HCT116 (cell line): ENCODE data around the gene DCAF6. TPM values are rescaled to one million over a fixed set of nuclear protein-coding genes. Genes with fewer than 3 reads are reported as not detected.

Experiments used
- ATAC-seq: fragments of 200-7000 bp; cut with Tn5 transposase; 2 replicates; pipeline ENCODE4 v1.9.1; 2020; ENCODE audit warnings: mild to moderate bottlenecking, moderate library complexity
- BruUV-seq: library from RNA; stranded (reverse); fragments of 400-500 nt; replicated peaks from 2 replicates; lab custom pipeline; 2021; lab: Mats Ljungman, UMichigan
- CTCF ChIA-PET: fragments of 300-600 bp; sonication (Branson Sonifier 250); formaldehyde crosslinking; loops from one replicate; lab custom pipeline; 2021; ENCODE audit warnings: antibody characterized with exemption; lab: Charles Lee
- POLR2A ChIA-PET: fragments of 300-600, 350-600 bp; sonication (Branson Sonifier 250); formaldehyde crosslinking; loops from one replicate; lab custom pipeline; 2021; ENCODE audit warnings: antibody characterized with exemption; lab: Charles Lee
- RAD21 ChIA-PET, 2 experiments: fragments of 300-600 bp; sonication (Branson Sonifier 250); formaldehyde crosslinking; loops; one replicate each; lab custom pipeline; 2023; ENCODE audit warnings: low total read pairs in 2 of 2; ENCODE audit not compliant: uncharacterized antibody in 2 of 2, unreplicated experiment in 2 of 2, low non-redundant PET in 1 of 2; lab: Charles Lee
- DNase-seq: peaks from one replicate; pipeline ENCODE4 v3.0.0-alpha.2; 2010; ENCODE audit warnings: low read depth, low spot score
- H2AFZ ChIP-seq: fragments of 200-600 bp; shearing (Covaris generic), sonication (generic); 2 replicates; pipeline ENCODE4 v1.6.1; 2017; ENCODE audit warnings: low read depth, mixed run types, mixed read lengths, antibody characterized with exemption, low read length; ENCODE audit not compliant: poor library complexity, severe bottlenecking
- H3K27ac ChIP-seq: 2 replicates; pipeline ENCODE4 v1.5.1; 2012; ENCODE audit warnings: low read depth, low read length
- H3K27me3 ChIP-seq: fragments of 200-600 bp; sonication (generic); 2 replicates; pipeline ENCODE4 v1.6.1; 2016; ENCODE audit warnings: mixed run types, low read length, mixed read lengths; ENCODE audit not compliant: insufficient read depth
- H3K36me3 ChIP-seq, 2 experiments: fragments of 200-500 bp in 1 of 2; fragments of 200-600 bp in 1 of 2; sonication (Bioruptor generic) in 1 of 2; sonication (generic) in 1 of 2; 2 replicates each; pipeline versions ENCODE4 v1.5.1 to v1.6.1; 2014 to 2016; ENCODE audit warnings: low read length in 2 of 2, inconsistent platforms in 1 of 2, mixed read lengths in 1 of 2, mixed run types in 1 of 2; ENCODE audit not compliant: insufficient read depth in 2 of 2, control insufficient read depth in 1 of 2
- H3K4me1 ChIP-seq, 2 experiments: fragments of 200-600 bp in 1 of 2; sonication (generic) in 1 of 2; 2 replicates each; pipeline versions ENCODE4 v1.5.1 to v1.6.1; 2012 to 2017; ENCODE audit warnings: low read length in 2 of 2, inconsistent platforms in 1 of 2, mild to moderate bottlenecking in 1 of 2, mixed read lengths in 1 of 2, mixed run types in 1 of 2, moderate library complexity in 1 of 2; ENCODE audit not compliant: insufficient read depth in 2 of 2, control insufficient read depth in 1 of 2
- H3K4me2 ChIP-seq: fragments of 200-600 bp; sonication (generic); 2 replicates; pipeline ENCODE4 v1.6.1; 2017; ENCODE audit warnings: mixed run types, low read length, mixed read lengths
- H3K4me3 ChIP-seq, 2 experiments: fragments of 200-600 bp in 1 of 2; sonication (generic) in 1 of 2; replicated peaks in 1 of 2; 2 replicates each; pipeline ENCODE4 v1.5.1; 2011 to 2016; ENCODE audit warnings: low read length in 2 of 2, control low read depth in 1 of 2, low read depth in 1 of 2, mild to moderate bottlenecking in 1 of 2, mixed read lengths in 1 of 2, mixed run types in 1 of 2
- H3K79me2 ChIP-seq: fragments of 200-600 bp; sonication (generic); 2 replicates; pipeline ENCODE4 v1.6.1; 2017; ENCODE audit warnings: mild to moderate bottlenecking, mixed run types, low read length, moderate library complexity, mixed read lengths; ENCODE audit not compliant: insufficient read depth
- H3K9ac ChIP-seq: fragments of 200-600 bp; sonication (generic); 2 replicates; pipeline ENCODE4 v1.6.1; 2016; ENCODE audit warnings: low read length, mixed read lengths
- H3K9me2 ChIP-seq: fragments of 200-600 bp; sonication (generic), shearing (Covaris generic); 2 replicates; pipeline ENCODE4 v1.6.1; 2017; ENCODE audit warnings: mixed run types, mild to moderate bottlenecking, moderate library complexity; ENCODE audit not compliant: insufficient read depth
- H3K9me3 ChIP-seq, 2 experiments: fragments of 200-500 bp in 1 of 2; fragments of 200-600 bp in 1 of 2; sonication (Bioruptor generic) in 1 of 2; sonication (generic) in 1 of 2; 2 replicates each; pipeline ENCODE4 v1.6.1; 2014 to 2017; ENCODE audit warnings: low read length in 2 of 2, mixed read lengths in 2 of 2, inconsistent platforms in 1 of 2, low read depth in 1 of 2, mild to moderate bottlenecking in 1 of 2, mixed run types in 1 of 2, moderate library complexity in 1 of 2; ENCODE audit not compliant: control insufficient read depth in 1 of 2, insufficient read depth in 1 of 2
- H4K20me1 ChIP-seq: fragments of 200-600 bp; sonication (generic), shearing (Covaris generic); 2 replicates; pipeline ENCODE4 v1.6.1; 2017; ENCODE audit warnings: mixed run types, mild to moderate bottlenecking, moderate library complexity; ENCODE audit not compliant: insufficient read depth
- CEBPB ChIP-seq: IDR thresholded peaks from 2 replicates; pipeline ENCODE4 v1.6.1; 2012; ENCODE audit warnings: low read depth
- EGR1 ChIP-seq: IDR thresholded peaks from 2 replicates; pipeline ENCODE4 v1.6.1; 2012; ENCODE audit warnings: low read depth
- ELF1 ChIP-seq: IDR thresholded peaks from 2 replicates; pipeline ENCODE4 v1.6.1; 2012; ENCODE audit warnings: low read depth, borderline replicate concordance
- EZH2 ChIP-seq: fragments of 200-600 bp; sonication (generic); IDR thresholded peaks from 2 replicates; pipeline ENCODE4 v1.6.1; 2017; ENCODE audit warnings: antibody characterized with exemption, mixed run types
- EZH2phosphoT487 ChIP-seq: fragments of 200-600 bp; IDR thresholded peaks from 2 replicates; pipeline ENCODE4 v1.6.1; 2018; ENCODE audit warnings: antibody characterized with exemption, borderline replicate concordance
- JUND ChIP-seq: IDR thresholded peaks from 2 replicates; pipeline ENCODE4 v1.6.1; 2012
- POLR2A ChIP-seq: IDR thresholded peaks from 2 replicates; pipeline ENCODE4 v1.7.0; 2011; ENCODE audit warnings: borderline replicate concordance; ENCODE audit not compliant: insufficient read depth, insufficient read length; ENCODE audit errors: extremely low read depth
- POLR2AphosphoS5 ChIP-seq: IDR thresholded peaks from 2 replicates; pipeline ENCODE4 v1.6.1; 2011; ENCODE audit warnings: mild to moderate bottlenecking, low read depth, low read length, moderate library complexity
- RAD21 ChIP-seq: IDR thresholded peaks from 2 replicates; pipeline ENCODE4 v1.6.1; 2012; ENCODE audit warnings: low read depth, mild to moderate bottlenecking
- SIN3A ChIP-seq: IDR thresholded peaks from 2 replicates; pipeline ENCODE4 v1.6.1; 2012; ENCODE audit warnings: low read depth
- SP1 ChIP-seq: IDR thresholded peaks from 2 replicates; pipeline ENCODE4 v1.6.1; 2012; ENCODE audit warnings: low read depth
- SRF ChIP-seq: IDR thresholded peaks from 2 replicates; pipeline ENCODE4 v1.6.1; 2012; ENCODE audit warnings: low read depth
- TCF7L2 ChIP-seq: IDR thresholded peaks from 2 replicates; pipeline ENCODE4 v1.7.0; 2011; ENCODE audit warnings: borderline replicate concordance, inconsistent platforms; ENCODE audit not compliant: insufficient read depth, insufficient read length; ENCODE audit errors: extremely low read depth
- YY1 ChIP-seq: IDR thresholded peaks from 2 replicates; pipeline ENCODE4 v1.6.1; 2011; ENCODE audit warnings: low read length, low read depth, moderate library complexity, mild to moderate bottlenecking; ENCODE audit not compliant: insufficient replicate concordance; ENCODE audit errors: extremely low read depth
- ZFX ChIP-seq: fragments of 450-650 bp; IDR thresholded peaks from 2 replicates; pipeline ENCODE4 v1.6.1; 2017
- ZNF274 ChIP-seq: fragments of 200-500 bp; sonication (Bioruptor generic); IDR thresholded peaks from 2 replicates; pipeline ENCODE4 v1.6.1; 2014; ENCODE audit warnings: mild to moderate bottlenecking, low read depth, low read length, inconsistent platforms
- intact Hi-C: fragments of 100-400 bp; cut with micrococcal nuclease; formaldehyde crosslinking; loops from 2 replicates; pipeline ENCODE4 v1.10.0; 2022
- total RNA-seq: library from RNA; stranded (reverse); gene quantifications from one replicate; pipeline ENCODE4 v1.2.1, GENCODE V29; 2021; ENCODE audit not compliant: unreplicated experiment
- TF ChIP-seq, protein P1 (sequence below): IDR thresholded peaks from 2 replicates; pipeline ENCODE4 v1.6.1; 2011; ENCODE audit warnings: mild to moderate bottlenecking, low read length, moderate library complexity; ENCODE audit not compliant: insufficient replicate concordance; ENCODE audit errors: extremely low read depth
- TF ChIP-seq, protein P2 (sequence below): IDR thresholded peaks from 2 replicates; pipeline ENCODE4 v1.6.1; 2012
- TF ChIP-seq, protein P3 (sequence below), 3 experiments: fragments of 200-600 bp in 1 of 3; sonication (generic) in 1 of 3; IDR thresholded peaks in 2 of 3; conservative IDR thresholded peaks in 1 of 3; 2 replicates each; pipeline ENCODE4 v1.5.1; 2012 to 2017; ENCODE audit warnings: low read depth in 2 of 3, low read length in 2 of 3, antibody characterized with exemption in 1 of 3, borderline replicate concordance in 1 of 3, control low read depth in 1 of 3, mild to moderate bottlenecking in 1 of 3, mixed read lengths in 1 of 3, mixed run types in 1 of 3, moderate library complexity in 1 of 3; ENCODE audit not compliant: insufficient read depth in 1 of 3
- TF ChIP-seq, protein P4 (sequence below): IDR thresholded peaks from 2 replicates; pipeline ENCODE4 v1.6.1; 2012; ENCODE audit warnings: low read depth

Gene DCAF6
- total RNA-seq, 1 experiment from 2014 or later: 34.2 TPM

DNA sequence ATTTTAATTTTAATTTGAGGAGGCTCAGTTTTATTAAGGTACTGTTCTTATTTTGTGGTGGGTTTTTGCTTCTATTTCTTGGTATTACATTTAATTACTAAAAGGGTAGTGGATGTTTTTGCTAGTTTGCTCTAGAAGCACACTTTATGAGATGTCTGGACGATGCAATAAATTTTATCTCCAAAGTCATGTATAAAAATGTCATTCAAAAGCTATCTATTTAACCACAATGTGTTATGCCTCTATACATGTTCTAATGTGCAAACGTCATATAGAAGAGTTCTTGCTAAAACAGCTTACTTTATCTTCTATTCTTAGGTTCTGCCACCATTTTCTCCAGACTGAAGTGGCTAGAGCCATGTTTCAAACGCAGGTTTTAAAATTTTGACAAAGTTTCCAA lies 13.3 kb downstream of the DCAF6 start:
- no peak overlapping the region for H2AFZ ChIP-seq
- TF ChIP-seq, protein P1, sequence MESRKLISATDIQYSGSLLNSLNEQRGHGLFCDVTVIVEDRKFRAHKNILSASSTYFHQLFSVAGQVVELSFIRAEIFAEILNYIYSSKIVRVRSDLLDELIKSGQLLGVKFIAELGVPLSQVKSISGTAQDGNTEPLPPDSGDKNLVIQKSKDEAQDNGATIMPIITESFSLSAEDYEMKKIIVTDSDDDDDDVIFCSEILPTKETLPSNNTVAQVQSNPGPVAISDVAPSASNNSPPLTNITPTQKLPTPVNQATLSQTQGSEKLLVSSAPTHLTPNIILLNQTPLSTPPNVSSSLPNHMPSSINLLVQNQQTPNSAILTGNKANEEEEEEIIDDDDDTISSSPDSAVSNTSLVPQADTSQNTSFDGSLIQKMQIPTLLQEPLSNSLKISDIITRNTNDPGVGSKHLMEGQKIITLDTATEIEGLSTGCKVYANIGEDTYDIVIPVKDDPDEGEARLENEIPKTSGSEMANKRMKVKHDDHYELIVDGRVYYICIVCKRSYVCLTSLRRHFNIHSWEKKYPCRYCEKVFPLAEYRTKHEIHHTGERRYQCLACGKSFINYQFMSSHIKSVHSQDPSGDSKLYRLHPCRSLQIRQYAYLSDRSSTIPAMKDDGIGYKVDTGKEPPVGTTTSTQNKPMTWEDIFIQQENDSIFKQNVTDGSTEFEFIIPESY: no peak
- TF ChIP-seq EZH2: no peak
- TF ChIP-seq JUND: no peak
- no peak for TF ChIP-seq TCF7L2
- no peak for TF ChIP-seq SIN3A
- TF ChIP-seq, protein P2, sequence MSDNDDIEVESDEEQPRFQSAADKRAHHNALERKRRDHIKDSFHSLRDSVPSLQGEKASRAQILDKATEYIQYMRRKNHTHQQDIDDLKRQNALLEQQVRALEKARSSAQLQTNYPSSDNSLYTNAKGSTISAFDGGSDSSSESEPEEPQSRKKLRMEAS: no peak
- TF ChIP-seq EGR1: no peak
- TF ChIP-seq EZH2phosphoT487: no peak
- no peak for TF ChIP-seq SRF
- TF ChIP-seq, protein P3, sequence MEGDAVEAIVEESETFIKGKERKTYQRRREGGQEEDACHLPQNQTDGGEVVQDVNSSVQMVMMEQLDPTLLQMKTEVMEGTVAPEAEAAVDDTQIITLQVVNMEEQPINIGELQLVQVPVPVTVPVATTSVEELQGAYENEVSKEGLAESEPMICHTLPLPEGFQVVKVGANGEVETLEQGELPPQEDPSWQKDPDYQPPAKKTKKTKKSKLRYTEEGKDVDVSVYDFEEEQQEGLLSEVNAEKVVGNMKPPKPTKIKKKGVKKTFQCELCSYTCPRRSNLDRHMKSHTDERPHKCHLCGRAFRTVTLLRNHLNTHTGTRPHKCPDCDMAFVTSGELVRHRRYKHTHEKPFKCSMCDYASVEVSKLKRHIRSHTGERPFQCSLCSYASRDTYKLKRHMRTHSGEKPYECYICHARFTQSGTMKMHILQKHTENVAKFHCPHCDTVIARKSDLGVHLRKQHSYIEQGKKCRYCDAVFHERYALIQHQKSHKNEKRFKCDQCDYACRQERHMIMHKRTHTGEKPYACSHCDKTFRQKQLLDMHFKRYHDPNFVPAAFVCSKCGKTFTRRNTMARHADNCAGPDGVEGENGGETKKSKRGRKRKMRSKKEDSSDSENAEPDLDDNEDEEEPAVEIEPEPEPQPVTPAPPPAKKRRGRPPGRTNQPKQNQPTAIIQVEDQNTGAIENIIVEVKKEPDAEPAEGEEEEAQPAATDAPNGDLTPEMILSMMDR (IDR thresholded peaks at IDR 0.05 in 2 of 3, conservative IDR thresholded peaks at IDR 0.05 in 1 of 3; ENCODE audit: borderline replicate concordance in 1 of 3, insufficient read depth in 1 of 3, low read depth in 2 of 3, low read length in 2 of 3): no peak
- TF ChIP-seq, protein P4, sequence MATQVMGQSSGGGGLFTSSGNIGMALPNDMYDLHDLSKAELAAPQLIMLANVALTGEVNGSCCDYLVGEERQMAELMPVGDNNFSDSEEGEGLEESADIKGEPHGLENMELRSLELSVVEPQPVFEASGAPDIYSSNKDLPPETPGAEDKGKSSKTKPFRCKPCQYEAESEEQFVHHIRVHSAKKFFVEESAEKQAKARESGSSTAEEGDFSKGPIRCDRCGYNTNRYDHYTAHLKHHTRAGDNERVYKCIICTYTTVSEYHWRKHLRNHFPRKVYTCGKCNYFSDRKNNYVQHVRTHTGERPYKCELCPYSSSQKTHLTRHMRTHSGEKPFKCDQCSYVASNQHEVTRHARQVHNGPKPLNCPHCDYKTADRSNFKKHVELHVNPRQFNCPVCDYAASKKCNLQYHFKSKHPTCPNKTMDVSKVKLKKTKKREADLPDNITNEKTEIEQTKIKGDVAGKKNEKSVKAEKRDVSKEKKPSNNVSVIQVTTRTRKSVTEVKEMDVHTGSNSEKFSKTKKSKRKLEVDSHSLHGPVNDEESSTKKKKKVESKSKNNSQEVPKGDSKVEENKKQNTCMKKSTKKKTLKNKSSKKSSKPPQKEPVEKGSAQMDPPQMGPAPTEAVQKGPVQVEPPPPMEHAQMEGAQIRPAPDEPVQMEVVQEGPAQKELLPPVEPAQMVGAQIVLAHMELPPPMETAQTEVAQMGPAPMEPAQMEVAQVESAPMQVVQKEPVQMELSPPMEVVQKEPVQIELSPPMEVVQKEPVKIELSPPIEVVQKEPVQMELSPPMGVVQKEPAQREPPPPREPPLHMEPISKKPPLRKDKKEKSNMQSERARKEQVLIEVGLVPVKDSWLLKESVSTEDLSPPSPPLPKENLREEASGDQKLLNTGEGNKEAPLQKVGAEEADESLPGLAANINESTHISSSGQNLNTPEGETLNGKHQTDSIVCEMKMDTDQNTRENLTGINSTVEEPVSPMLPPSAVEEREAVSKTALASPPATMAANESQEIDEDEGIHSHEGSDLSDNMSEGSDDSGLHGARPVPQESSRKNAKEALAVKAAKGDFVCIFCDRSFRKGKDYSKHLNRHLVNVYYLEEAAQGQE: no peak
- TF ChIP-seq ZFX: no peak
- TF ChIP-seq ELF1: no peak
- TF ChIP-seq RAD21: no peak
- TF ChIP-seq SP1: no peak
- no peak for TF ChIP-seq YY1
- TF ChIP-seq ZNF274: no peak
- TF ChIP-seq POLR2A: no peak
- TF ChIP-seq CEBPB: no peak
- TF ChIP-seq POLR2AphosphoS5: no peak
- no peaks in the 10 kb centered on the region for H3K27me3 ChIP-seq
- H3K27ac ChIP-seq: no peak overlapping the region
- DNase-seq (no peak), ATAC-seq (no peak)
- peaks cover 0 to 7% of the 10 kb centered on the region in 2 experiments; a peak in 3 of 4 replicates for H3K4me1 ChIP-seq
- no peak overlapping the region for H3K4me2 ChIP-seq
- H3K4me3 ChIP-seq: no peak overlapping the region
- intact Hi-C loops: no loop called here
- peaks cover 0 to 6% of the 10 kb centered on the region in 2 experiments; a peak in 2 of 4 replicates for H3K36me3 ChIP-seq
- ChIA-PET POLR2A (no interaction called here), CTCF (no interaction called here), RAD21 (no interaction called here)
- no peak overlapping the region for H3K9ac ChIP-seq
- H4K20me1 ChIP-seq: peaks cover 7% of the 10 kb centered on the region; the same call in 1 of the 2 replicates
- BruUV-seq: no TSS peak
- H3K9me3 ChIP-seq: no peaks in the 10 kb centered on the region
- peaks cover 56% of the 10 kb centered on the region for H3K79me2 ChIP-seq
- H3K9me2 ChIP-seq: no peaks in the 10 kb centered on the region
